Eye (tissue), 1 donor: ENCODE data around the gene CCL27.
A peak's percentile ranks its signal among the peaks of the same experiment; 100 is the strongest.

ENCODE experiments used
- DNase-seq: peaks from one replicate; pipeline ENCODE4 v3.0.0-alpha.2; 2015

The CCL27 gene

GRCh38 chr9:34624475-34625185, 37.8 kb downstream of the CCL27 start:
- peak; percentile 54 for DNase-seq

DNA sequence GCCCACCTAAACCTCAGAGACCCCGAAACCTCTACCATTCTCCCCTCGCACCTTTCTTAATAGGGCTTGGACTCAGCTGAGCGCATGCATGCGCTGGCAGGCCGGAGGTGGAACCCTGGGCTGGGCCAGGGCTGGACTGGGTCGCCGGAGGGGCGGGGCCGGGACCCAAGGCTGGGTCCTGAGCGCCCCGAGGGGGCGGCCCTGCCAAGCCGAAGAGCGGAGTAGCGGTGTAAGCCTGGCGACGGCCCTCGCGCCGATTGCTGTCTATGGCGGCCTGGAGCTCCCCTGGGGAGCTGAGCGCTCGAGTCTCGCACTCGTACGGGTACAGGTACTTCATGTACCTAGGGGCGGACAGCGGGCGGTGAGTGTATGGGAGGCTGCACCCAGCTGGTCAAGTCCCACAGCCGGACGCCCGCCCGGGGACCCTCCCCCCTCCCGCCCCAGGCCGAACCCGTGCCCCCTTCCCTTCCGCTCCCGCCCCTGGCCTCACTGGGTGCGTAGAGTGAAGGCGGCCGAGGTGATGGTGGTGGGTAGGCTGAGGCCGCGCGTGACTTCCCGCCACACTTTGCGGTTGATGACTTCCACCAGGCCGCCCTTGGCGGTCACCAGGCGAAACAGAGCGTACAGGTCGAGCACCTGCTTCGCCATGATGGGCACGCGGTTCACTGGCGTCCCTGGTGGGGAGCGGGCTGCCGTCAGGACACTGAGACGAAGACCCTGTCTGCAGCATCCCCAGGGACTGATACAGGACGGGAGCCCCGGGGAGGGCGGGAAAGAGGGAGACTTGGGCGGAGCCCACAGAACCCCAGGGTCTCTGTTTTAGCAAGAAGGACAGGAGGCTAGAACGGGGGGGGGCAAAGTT, 38.9 kb downstream of the CCL27 start:
- peak; percentile 35 for DNase-seq

- DNase-seq, result peak; percentile 97
Measured at GRCh38 chr9:34620061-34620994, 42.1 kb downstream of the CCL27 start, which contains the start of gene DCTN3. Gene DCTN3, minus strand, starts transcription at chr9:34620495. Its CDS starts 31 bp downstream, at chr9:34620464.

DNA sequence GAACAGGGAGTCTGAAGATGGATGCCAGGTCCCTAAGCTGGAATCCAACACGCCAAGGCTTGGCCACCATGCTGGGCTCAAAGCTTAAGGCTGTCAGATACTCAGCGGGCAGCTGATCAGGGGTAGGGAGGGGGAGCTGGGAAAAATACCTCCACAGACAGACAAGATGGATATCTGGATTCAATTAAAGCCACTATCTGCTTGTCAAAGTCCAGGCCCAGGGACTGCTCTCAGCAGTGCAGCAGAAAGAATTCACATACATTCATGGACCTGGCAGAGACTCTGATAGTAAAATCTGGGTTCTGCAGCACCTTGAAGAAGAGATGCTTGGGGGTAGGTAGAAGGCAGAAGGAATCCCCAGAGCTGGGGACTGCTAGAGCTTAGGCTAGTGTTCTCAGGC, 47.3 kb downstream of the CCL27 start:
- no peak for DNase-seq

GRCh38 chr9:34612788-34613390, 49.6 kb downstream of the CCL27 start:
- DNase-seq, result peak; percentile 95
